Measurements from ENCODE around the gene INTS1.

Gene INTS1

DNA sequence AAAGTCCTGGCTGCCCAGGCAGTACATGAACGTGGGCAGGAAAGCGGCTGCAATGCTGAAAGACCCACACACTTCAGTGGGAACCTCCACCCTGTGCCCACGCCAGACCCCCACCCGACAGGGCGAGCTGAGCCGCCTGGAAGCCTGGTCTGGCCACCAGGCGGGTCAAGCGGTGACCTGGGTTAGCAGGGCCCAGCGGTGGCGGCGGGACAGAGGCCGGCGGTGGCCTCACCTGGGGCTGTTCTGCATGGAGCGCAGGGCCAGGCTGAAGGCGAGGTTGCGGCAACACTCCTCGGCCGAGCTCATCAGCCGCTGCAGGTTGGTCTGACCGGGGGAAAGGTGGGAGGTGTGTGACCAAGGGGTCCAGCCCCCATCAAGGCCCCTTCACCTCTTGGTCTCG lies 33.3 kb downstream of the INTS1 start:
- no peak for DNase-seq (ENCODE audit: extremely low spot score)
- ChIA-PET POLR2A (no interaction called here), CTCF (no interaction called here)
- TF ChIP-seq, protein P1, sequence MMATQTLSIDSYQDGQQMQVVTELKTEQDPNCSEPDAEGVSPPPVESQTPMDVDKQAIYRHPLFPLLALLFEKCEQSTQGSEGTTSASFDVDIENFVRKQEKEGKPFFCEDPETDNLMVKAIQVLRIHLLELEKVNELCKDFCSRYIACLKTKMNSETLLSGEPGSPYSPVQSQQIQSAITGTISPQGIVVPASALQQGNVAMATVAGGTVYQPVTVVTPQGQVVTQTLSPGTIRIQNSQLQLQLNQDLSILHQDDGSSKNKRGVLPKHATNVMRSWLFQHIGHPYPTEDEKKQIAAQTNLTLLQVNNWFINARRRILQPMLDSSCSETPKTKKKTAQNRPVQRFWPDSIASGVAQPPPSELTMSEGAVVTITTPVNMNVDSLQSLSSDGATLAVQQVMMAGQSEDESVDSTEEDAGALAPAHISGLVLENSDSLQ (IDR thresholded peaks at IDR 0.05), result no peak
- TF ChIP-seq HDGF (IDR thresholded peaks at IDR 0.05; ENCODE audit: borderline replicate concordance) (no peak), LEF1 (IDR thresholded peaks at IDR 0.05; ENCODE audit: borderline replicate concordance) (no peak), ARNT (IDR thresholded peaks at IDR 0.05) (no peak), SUZ12 (IDR thresholded peaks at IDR 0.05) (no peak), BHLHE40 (IDR thresholded peaks at IDR 0.05; ENCODE audit: borderline replicate concordance) (no peak), L3MBTL2 (conservative IDR thresholded peaks at IDR 0.05) (no peak), FOXA1 (IDR thresholded peaks at IDR 0.05) (no peak), NFRKB (IDR thresholded peaks at IDR 0.05) (no peak), FOXK2 (IDR thresholded peaks at IDR 0.05) (no peak), CTBP1 (IDR thresholded peaks at IDR 0.05; ENCODE audit: borderline replicate concordance) (no peak), ELF4 (IDR thresholded peaks at IDR 0.05) (no peak), FOXM1 (IDR thresholded peaks at IDR 0.05; ENCODE audit: borderline replicate concordance) (no peak), SP1 (IDR thresholded peaks at IDR 0.05) (no peak), TARDBP (IDR thresholded peaks at IDR 0.05) (no peak), ZNF384 (IDR thresholded peaks at IDR 0.05) (no peak)

GRCh38 chr7:1468643-1469298 lies 35.4 kb downstream of the INTS1 start:
- TF ChIP-seq L3MBTL2 (conservative IDR thresholded peaks at IDR 0.05) (no peak), ZNF384 (IDR thresholded peaks at IDR 0.05) (no peak), FOXM1 (IDR thresholded peaks at IDR 0.05; ENCODE audit: borderline replicate concordance) (no peak), FOXK2 (IDR thresholded peaks at IDR 0.05) (no peak), ELF4 (IDR thresholded peaks at IDR 0.05) (no peak), FOXA1 (IDR thresholded peaks at IDR 0.05) (no peak)
- no peak for DNase-seq (ENCODE audit: extremely low spot score)
- ChIA-PET CTCF (no interaction called here), POLR2A (no interaction called here)

DNA sequence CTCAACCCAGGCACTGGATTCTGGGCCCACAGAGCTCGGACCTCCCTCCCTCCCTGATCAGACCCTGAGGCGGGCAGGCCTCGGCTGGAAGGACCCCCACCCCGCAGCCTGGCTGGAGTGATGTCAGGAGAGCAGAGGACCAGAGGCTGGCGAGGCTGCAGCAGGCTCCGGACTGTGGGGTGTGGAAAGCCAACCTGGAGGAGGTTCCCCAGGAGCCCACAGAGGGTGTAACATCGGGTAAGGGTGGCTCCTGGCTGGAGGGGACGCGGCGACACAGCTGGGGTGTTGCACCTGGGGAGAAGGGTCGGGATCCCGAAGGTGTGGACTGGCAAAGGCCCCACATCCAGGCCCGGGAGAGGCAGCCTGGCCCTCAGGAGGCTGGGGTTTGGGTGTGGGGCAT lies 36.0 kb downstream of the INTS1 start:
- TF ChIP-seq FOXK2 (IDR thresholded peaks at IDR 0.05) (no peak), BHLHE40 (IDR thresholded peaks at IDR 0.05; ENCODE audit: borderline replicate concordance) (no peak), ARNT (IDR thresholded peaks at IDR 0.05) (no peak), L3MBTL2 (conservative IDR thresholded peaks at IDR 0.05) (no peak), TARDBP (IDR thresholded peaks at IDR 0.05) (no peak), SP1 (IDR thresholded peaks at IDR 0.05) (no peak), FOXM1 (IDR thresholded peaks at IDR 0.05; ENCODE audit: borderline replicate concordance) (no peak), ZNF384 (IDR thresholded peaks at IDR 0.05) (no peak), FOXA1 (IDR thresholded peaks at IDR 0.05) (no peak), NFRKB (IDR thresholded peaks at IDR 0.05) (no peak), ELF4 (IDR thresholded peaks at IDR 0.05) (no peak), CTBP1 (IDR thresholded peaks at IDR 0.05; ENCODE audit: borderline replicate concordance) (no peak), LEF1 (IDR thresholded peaks at IDR 0.05; ENCODE audit: borderline replicate concordance) (no peak), HDGF (IDR thresholded peaks at IDR 0.05; ENCODE audit: borderline replicate concordance) (no peak), SUZ12 (IDR thresholded peaks at IDR 0.05) (no peak)
- TF ChIP-seq, protein P1 (IDR thresholded peaks at IDR 0.05), result no peak
- ChIA-PET CTCF (no interaction called here), POLR2A (no interaction called here)
- DNase-seq (ENCODE audit: extremely low spot score), result no peak

DNA sequence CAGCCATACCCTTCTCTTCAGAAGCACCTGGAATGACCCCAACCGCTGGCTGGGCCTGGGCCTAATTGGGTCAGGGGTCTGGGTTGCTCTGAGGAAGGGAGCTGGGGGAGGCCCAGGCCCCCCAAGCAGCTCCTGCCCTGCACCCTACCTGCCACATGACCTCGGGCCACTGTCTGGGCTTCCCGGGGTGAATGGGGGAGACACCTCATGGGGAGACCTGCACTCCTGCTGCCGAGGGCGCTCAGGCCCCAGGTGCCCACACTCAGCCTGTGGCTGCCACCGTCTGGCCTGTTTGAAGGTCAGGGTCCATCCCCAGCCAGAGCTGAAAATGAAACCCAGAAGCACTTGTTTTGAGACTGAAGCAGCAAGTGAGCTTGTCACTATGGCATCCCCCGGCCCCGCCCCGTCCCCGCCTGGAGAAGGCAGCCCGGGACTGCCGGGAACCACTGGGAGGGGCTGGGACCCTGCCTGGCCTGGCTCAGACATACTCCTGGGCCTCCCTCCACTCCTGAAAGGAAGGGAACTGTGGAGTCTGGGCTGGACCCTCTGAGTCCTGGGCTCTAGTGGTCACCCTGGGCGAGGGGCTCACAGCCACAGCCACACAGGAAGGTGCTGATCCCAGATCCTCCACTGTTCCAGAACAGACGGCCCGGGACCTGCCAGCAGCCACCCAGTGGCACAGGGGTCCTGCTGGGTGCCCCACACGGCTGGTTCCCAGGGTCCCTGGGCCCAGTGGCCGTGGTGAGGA lies 37.5 kb downstream of the INTS1 start:
- POLR2A ChIA-PET, result no interaction called here

DNA sequence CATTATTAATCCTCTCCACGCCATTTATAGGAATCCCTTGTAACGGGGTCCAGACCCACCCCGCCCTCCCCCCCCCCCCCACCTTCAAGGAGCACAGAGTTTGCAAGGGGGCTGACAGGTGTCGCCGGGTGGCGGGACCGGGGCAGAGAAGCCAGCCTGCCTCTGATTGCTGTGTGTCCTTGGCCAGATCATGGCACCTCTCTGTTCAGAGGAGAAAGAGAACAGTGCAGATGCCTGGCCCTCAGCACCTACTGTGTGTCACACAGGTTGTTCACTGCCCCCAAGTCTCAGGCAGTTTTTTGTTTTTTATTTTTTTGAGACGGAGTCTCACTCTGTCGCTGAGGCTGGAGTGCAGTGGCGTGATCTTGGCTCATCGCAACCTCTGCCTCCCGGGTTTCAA lies 39.5 kb downstream of the INTS1 start:
- CTCF ChIA-PET, result no interaction called here
- DNase-seq (ENCODE audit: extremely low spot score), result no peak
- POLR2A ChIA-PET, result no interaction called here
- TF ChIP-seq ELF4 (IDR thresholded peaks at IDR 0.05) (no peak), SUZ12 (IDR thresholded peaks at IDR 0.05) (no peak), FOXM1 (IDR thresholded peaks at IDR 0.05; ENCODE audit: borderline replicate concordance) (no peak), HDGF (IDR thresholded peaks at IDR 0.05; ENCODE audit: borderline replicate concordance) (no peak), NFRKB (IDR thresholded peaks at IDR 0.05) (no peak), L3MBTL2 (conservative IDR thresholded peaks at IDR 0.05) (no peak)

More for the DNA sequence above, 37.5 kb downstream of the INTS1 start:
- CTCF ChIA-PET, result interaction anchor here (1.6 kb wide), 1 partner anchor 8 kb away, joined by 5 read pairs; no protein-coding TSS in a partner anchor
- no peak for TF ChIP-seq ELF4 (IDR thresholded peaks at IDR 0.05)
- no peak for TF ChIP-seq L3MBTL2 (conservative IDR thresholded peaks at IDR 0.05)
- no peak for TF ChIP-seq BHLHE40 (IDR thresholded peaks at IDR 0.05; ENCODE audit: borderline replicate concordance)
- no peak for TF ChIP-seq LEF1 (IDR thresholded peaks at IDR 0.05; ENCODE audit: borderline replicate concordance)
- no peak for TF ChIP-seq SP1 (IDR thresholded peaks at IDR 0.05)
- TF ChIP-seq HDGF (IDR thresholded peaks at IDR 0.05; ENCODE audit: borderline replicate concordance), result no peak
- peak; percentile 38 for DNase-seq (ENCODE audit: extremely low spot score)

GRCh38 chr7:1463676-1464223 lies 40.4 kb downstream of the INTS1 start:
- TF ChIP-seq FOXK2 (IDR thresholded peaks at IDR 0.05) (no peak), FOXA1 (IDR thresholded peaks at IDR 0.05) (no peak), TARDBP (IDR thresholded peaks at IDR 0.05) (no peak), NFRKB (IDR thresholded peaks at IDR 0.05) (no peak), SUZ12 (IDR thresholded peaks at IDR 0.05) (no peak), ARNT (IDR thresholded peaks at IDR 0.05) (no peak), CTBP1 (IDR thresholded peaks at IDR 0.05; ENCODE audit: borderline replicate concordance) (no peak), LEF1 (IDR thresholded peaks at IDR 0.05; ENCODE audit: borderline replicate concordance) (no peak)
- TF ChIP-seq, protein P1 (IDR thresholded peaks at IDR 0.05), result no peak
- ChIA-PET POLR2A (no interaction called here), CTCF (no interaction called here)
- DNase-seq (ENCODE audit: extremely low spot score), result no peak
